Measurements from ENCODE around the gene B3GNT2. TPM values are rescaled to one million over a fixed set of nuclear protein-coding genes. Genes with fewer than 3 reads are reported as not detected.
"Not testable (repeated sequence)": the region's sequence is repeated elsewhere in the genome, so short reads cannot be mapped to it uniquely, and the experiment has no call there.

Gene B3GNT2
- total RNA-seq, 1 experiment from 2014 or later, result 15.8 TPM

DNA sequence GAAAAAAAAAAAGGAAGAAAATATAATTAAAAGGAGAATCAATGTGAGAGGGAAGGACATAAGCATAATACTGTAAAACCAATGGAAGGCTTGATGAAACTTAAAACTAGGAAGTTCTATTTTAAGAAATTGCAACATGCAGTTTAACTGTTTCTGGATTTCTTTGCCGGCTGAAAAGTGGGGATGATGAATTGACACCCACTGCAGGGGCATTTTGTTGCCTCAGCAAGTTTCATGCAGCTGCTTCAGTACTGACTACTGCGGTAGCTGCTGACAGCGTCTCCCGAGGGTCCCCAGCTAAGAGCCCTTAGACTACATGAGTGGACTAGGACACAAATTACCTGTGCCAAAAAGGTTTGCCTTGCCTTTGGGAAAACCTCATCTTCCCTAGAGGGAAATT, 69.2 kb downstream of the B3GNT2 start:
- Histone ChIP-seq H3K9me3 (replicated peaks) (no peaks in the 10 kb centered on the region), H3K36me3 (no peaks in the 10 kb centered on the region), H3K27ac (no peak overlapping the region), H3K27me3 (no peaks in the 10 kb centered on the region), H3K4me3 (no peak overlapping the region), H3K4me1 (peaks cover 11% of the 10 kb centered on the region)
- no peak for DNase-seq

DNA sequence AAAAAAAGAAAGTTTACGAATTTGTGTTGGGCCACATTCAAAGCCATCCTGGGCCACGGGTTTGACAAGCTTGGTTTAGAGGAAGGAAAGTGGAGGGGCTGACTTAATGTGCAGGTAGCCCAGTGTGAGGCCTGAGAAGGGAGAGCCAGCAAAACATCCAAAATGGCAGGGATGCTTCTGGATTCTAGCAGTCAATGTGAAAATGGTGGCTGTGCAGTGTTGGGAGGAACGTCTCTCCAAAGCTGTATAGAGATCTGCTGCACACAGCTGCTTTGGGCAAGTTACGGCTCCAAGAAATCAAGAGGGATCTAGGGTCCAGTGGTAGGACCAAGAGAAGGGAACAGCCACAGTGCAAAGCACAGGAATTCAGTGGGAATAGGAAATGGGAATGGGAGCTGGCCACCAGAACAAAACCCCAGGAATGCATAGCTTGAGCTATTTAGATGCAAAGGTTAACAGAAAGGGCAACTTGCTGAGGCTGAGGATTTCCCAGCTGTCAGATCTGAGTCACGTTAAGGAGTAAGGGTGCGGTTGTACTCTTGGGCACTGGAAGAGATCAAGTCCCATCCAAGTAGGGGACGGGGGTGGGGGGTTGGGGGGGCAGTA, 70.6 kb downstream of the B3GNT2 start:
- Histone ChIP-seq H3K36me3 (no peaks in the 10 kb centered on the region), H3K4me1 (peaks cover 11% of the 10 kb centered on the region), H3K4me3 (no peak overlapping the region), H3K9me3 (replicated peaks) (no peaks in the 10 kb centered on the region), H3K27ac (peak overlapping the region; percentile 46; the same call in 1 of the 2 replicates), H3K27me3 (no peaks in the 10 kb centered on the region)
- peak; percentile 70 to 73 for DNase-seq

DNA sequence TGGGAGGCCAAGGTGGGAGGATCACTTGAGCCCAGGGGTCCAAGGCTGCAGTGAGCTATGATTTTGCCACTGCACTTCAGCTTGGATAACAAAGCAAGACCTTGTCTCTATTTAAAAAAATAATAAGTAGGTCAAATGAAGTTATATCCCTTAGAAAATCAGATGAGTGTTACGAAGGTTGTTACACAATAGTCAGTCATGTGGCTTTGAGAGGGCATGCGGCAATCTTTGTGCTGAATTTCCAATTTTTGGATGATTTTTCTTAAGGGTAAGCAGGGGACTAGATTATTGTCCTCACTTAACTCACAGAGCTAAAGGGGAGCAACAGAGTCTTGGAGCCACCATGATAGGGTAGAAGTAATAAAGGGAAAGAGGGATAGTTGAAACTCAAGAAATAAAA, 71.8 kb downstream of the B3GNT2 start:
- Histone ChIP-seq H3K27me3 (no peaks in the 10 kb centered on the region), H3K27ac (no peak overlapping the region), H3K9me3 (replicated peaks) (no peaks in the 10 kb centered on the region), H3K4me3 (no peak overlapping the region), H3K36me3 (no peaks in the 10 kb centered on the region), H3K4me1 (peaks cover 11% of the 10 kb centered on the region)
- no peak for DNase-seq

DNA sequence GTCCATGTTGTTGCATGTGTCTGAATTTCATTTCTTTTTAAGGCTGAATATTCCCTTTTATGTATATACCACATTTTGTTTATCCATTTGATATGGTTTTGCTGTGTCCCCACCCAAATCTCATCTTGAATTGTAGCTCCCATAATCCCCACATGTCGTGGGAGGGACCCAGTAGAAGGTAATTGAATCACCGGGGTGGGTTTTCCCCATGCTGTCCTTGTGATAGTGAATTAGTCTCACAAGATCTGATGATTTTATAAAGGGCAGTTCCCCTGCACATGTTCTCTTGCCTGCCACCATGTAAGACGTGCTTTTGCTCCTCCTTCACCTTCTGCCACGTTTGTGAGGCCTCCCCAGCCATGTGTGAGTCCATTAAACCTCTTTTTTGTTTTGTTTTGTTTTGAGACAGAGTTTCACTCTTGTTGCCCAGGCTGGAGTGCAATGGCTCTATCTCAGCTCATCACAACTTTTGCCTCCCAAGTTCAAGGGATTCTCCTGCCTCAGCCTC, 72.8 kb downstream of the B3GNT2 start:
- H3K27ac ChIP-seq; DNase-seq; H3K27me3 ChIP-seq; H3K9me3 ChIP-seq (replicated peaks); H3K36me3 ChIP-seq; H3K4me3 ChIP-seq: not testable (repeated sequence)
- H3K4me1 ChIP-seq, result peaks cover 11% of the 10 kb centered on the region

DNA sequence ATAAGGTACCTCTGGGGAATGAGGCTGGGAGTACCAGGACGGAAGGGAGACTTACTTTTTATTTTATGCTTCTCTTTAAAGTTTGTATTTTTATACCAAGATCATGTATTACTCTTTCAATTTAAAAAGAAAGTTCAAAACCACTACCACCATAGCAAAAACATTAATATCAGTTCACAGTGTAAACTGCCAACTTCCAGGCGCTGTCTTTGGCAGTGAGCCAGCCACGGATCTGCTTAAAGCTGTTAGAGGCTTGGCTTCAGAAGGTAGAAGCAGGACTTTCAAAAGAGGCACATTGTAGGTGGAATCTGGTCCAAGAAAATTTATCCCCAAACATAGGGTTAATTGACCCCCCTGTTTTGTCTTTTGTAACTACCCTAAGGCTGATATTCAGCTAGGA, 74.8 kb downstream of the B3GNT2 start:
- no peaks in the 10 kb centered on the region for H3K36me3 ChIP-seq
- no peak overlapping the region for H3K27ac ChIP-seq
- H3K4me3 ChIP-seq, result no peak overlapping the region
- no peaks in the 10 kb centered on the region for H3K9me3 ChIP-seq (replicated peaks)
- DNase-seq, result peak; percentile 53 to 66
- peaks cover 10% of the 10 kb centered on the region for H3K4me1 ChIP-seq
- no peaks in the 10 kb centered on the region for H3K27me3 ChIP-seq
